Adipocyte (in vitro differentiated cells): ENCODE data around the gene C2orf72.
"Not testable (repeated sequence)": the region's sequence is repeated elsewhere in the genome, so short reads cannot be mapped to it uniquely, and the experiment has no call there.

Source experiments
- DNase-seq: peaks from one replicate; pipeline ENCODE4 v3.0.0-alpha.2; 2015; ENCODE audit warnings: low read depth
- H3K27me3 ChIP-seq: replicated peaks from 2 replicates; pipeline ENCODE4 v1.7.0; 2013; ENCODE audit warnings: mild to moderate bottlenecking, low read length, moderate library complexity; ENCODE audit not compliant: control insufficient read depth, insufficient read depth
- H3K36me3 ChIP-seq: 2 replicates; pipeline ENCODE4 v1.7.0; 2013; ENCODE audit warnings: low read length, mild to moderate bottlenecking, moderate library complexity; ENCODE audit not compliant: control insufficient read depth, insufficient read depth, severe bottlenecking
- H3K4me1 ChIP-seq: 2 replicates; pipeline ENCODE4 v1.7.0; 2013; ENCODE audit warnings: mild to moderate bottlenecking, low read length, moderate library complexity; ENCODE audit not compliant: control insufficient read depth, insufficient read depth
- H3K4me3 ChIP-seq: 2 replicates; pipeline ENCODE4 v1.7.0; 2013; ENCODE audit warnings: mild to moderate bottlenecking, low read length, moderate library complexity
- H3K9ac ChIP-seq: 2 replicates; pipeline ENCODE4 v1.7.0; 2013; ENCODE audit warnings: mild to moderate bottlenecking, low read length, moderate library complexity
- H3K9me3 ChIP-seq: 2 replicates; pipeline ENCODE4 v1.7.0; 2013; ENCODE audit warnings: mild to moderate bottlenecking, low read length, moderate library complexity; ENCODE audit not compliant: control insufficient read depth

The C2orf72 gene

DNA sequence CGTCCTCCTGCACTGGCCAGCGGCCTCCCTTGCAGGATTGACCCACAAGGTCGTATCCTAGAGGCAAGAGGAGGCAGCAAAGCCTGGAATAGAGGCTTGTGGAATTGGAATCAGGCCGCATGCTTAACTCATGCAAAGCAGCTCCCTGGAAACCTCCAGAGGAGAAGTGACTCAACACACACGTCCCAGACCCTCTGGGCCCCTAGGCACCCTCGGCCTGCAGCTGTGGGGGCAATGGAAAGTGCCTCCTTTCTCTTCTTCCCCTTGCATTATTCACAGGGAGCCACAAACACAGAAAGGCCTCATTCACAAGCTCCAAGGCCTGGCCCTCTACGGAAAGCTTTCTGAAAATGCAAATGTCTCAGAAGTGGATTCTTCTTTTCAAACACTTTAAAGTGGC is 21.8 kb upstream of the C2orf72 start:
- no peaks in the 10 kb centered on the region for H3K4me1 ChIP-seq
- H3K4me3 ChIP-seq: no peak overlapping the region
- peaks cover 54% of the 10 kb centered on the region for H3K27me3 ChIP-seq
- H3K36me3 ChIP-seq: no peaks in the 10 kb centered on the region
- no peak for DNase-seq
- H3K9ac ChIP-seq: no peak overlapping the region
- H3K9me3 ChIP-seq: peaks cover 3% of the 10 kb centered on the region

DNA sequence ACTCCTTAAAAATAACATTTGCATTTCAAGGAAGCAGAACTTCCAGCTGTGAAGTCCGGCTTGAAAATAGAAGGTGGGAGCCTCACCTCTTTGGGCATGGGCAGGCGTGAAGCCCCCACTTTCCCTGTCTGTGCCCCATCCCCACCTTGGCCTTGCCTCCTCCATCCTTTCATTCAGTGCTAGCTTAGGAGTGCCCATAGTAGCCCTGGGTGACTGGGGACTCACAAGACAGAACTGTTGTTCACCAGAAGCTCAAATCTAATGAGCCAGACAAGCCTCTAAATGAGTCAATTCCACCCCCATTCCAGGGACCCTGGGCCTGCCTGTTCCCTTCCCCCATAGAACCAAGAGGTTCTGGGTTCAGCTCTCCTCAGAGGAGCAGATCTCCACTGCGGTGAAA is 21.4 kb upstream of the C2orf72 start:
- Histone ChIP-seq H3K36me3 (no peaks in the 10 kb centered on the region), H3K4me3 (no peak overlapping the region), H3K9ac (no peak overlapping the region), H3K4me1 (no peaks in the 10 kb centered on the region), H3K9me3 (peaks cover 6% of the 10 kb centered on the region), H3K27me3 (peaks cover 56% of the 10 kb centered on the region)
- DNase-seq: no peak

DNA sequence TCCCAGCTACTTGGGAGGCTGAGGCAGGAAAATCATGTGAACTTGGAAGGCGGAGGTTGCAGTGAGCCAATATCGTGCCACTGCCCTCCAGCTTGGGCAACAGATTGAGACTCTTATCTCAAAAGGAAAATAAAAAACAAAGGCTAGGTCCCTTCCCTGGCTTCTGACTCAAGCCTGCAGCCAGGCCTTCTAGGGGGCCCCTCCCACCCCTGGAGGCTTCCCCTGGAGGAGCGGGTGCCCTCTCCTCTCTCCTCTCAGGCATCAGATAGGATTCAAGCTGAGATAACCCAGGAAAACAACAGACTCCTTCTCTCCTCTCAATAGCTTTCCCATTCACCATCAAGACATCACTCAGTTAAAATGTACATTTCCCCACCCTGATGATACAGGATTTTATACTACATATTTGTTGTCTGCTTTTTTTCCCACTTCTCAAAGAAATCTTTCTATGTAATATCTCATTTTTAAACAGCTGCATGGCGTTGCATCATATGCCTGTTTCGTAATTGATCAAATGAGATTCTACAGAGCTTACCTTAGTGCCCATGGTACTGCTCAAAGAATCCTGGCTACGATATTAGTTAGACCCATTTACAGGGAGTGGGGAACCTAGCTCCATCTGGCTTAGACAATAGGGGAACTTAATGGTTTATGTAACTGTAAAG is 20.6 kb upstream of the C2orf72 start:
- Histone ChIP-seq H3K36me3 (no peaks in the 10 kb centered on the region), H3K4me1 (no peaks in the 10 kb centered on the region), H3K9ac (no peak overlapping the region), H3K27me3 (peaks cover 50% of the 10 kb centered on the region), H3K4me3 (no peak overlapping the region), H3K9me3 (peaks cover 6% of the 10 kb centered on the region)
- DNase-seq: peak; percentile 54

DNA sequence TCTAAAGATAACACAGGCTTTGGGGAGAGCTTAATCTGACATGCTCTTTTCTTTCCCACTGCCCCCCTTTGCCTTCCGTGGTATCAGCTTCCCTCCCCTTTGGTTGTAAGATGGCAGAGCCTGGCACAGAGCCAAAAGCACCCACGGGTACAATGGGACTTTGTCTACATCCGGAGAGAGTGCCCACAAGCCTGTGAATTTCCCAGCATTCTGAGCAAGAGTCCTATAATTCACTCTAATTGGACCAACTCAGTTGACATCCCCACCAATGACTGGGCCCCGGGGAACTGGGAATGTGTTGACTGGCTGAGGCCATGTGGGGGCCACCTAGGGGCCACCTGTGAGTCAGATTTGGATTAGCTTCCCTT is 20.1 kb upstream of the C2orf72 start:
- H3K4me3 ChIP-seq: no peak overlapping the region
- peaks cover 6% of the 10 kb centered on the region for H3K9me3 ChIP-seq
- H3K36me3 ChIP-seq: no peaks in the 10 kb centered on the region
- DNase-seq: no peak
- no peaks in the 10 kb centered on the region for H3K4me1 ChIP-seq
- no peak overlapping the region for H3K9ac ChIP-seq
- H3K27me3 ChIP-seq: peaks cover 45% of the 10 kb centered on the region

DNA sequence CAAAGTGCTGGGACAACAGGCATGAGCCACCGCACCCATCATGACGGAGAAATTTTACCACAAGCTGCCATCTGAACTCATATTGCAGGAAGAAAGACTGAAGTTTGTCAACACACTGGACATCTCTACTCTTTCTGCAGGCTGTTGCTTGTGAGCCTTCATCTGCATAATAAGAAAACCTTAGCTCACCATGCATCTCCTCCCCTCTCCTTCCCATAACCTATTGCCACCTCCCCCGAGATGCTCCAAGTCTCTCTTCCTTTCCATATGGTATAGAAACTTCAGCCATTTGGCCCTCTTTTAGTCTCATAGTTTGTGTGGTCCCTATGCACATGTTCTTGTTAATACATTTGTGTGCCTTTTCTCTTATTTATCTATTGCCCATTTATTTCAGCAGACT is 19.1 kb upstream of the C2orf72 start:
- Histone ChIP-seq H3K27me3 (peaks cover 36% of the 10 kb centered on the region), H3K9ac (no peak overlapping the region), H3K4me3 (no peak overlapping the region), H3K9me3 (peaks cover 6% of the 10 kb centered on the region), H3K36me3 (no peaks in the 10 kb centered on the region), H3K4me1 (no peaks in the 10 kb centered on the region)
- no peak for DNase-seq

DNA sequence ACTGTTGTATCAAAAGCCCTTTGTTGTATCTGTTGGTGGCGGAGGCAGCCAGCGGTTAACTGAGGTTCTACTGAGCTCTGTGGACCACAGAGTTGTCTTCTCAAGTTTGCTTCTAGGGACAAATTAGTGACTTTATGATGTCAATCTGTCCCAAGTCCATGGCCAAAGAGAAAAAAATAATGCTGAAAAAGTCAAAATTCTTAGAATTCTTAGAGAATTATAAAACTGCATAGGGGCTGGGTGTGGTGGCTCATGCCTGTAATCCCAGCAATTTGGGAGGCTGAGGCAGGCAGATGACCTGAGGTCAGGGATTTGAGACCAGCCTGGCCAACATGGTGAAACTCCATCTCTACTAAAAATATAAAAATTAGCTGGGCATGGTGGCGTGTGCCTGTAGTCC is 12.3 kb upstream of the C2orf72 start:
- H3K4me3 ChIP-seq, DNase-seq, H3K4me1 ChIP-seq, H3K9me3 ChIP-seq, H3K36me3 ChIP-seq, H3K9ac ChIP-seq: not testable (repeated sequence)
- H3K27me3 ChIP-seq: peaks cover 21% of the 10 kb centered on the region

DNA sequence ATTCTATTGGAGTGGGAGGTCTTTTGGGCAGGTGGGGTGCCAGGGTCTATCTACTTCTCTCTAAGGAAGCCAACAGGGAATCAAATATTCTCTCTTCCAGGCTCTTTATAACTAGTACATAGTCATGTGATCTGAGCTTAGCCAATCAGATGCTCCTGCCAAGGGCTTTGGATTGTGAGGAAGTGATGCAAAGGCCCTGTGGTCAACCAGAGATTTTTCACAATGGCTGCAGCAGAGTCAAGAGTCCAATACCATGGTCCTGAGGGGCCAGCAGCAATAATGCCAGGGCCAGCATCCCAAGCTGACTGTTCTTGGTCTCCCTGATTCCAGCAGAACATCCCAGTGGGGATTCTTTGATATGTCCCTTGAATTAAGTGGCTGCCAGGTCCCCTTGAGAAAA is 8.4 kb upstream of the C2orf72 start:
- DNase-seq: no peak
- Histone ChIP-seq H3K36me3 (no peaks in the 10 kb centered on the region), H3K9ac (no peak overlapping the region), H3K27me3 (peaks cover 38% of the 10 kb centered on the region), H3K4me3 (no peak overlapping the region), H3K9me3 (peaks cover 11% of the 10 kb centered on the region), H3K4me1 (no peaks in the 10 kb centered on the region)

DNA sequence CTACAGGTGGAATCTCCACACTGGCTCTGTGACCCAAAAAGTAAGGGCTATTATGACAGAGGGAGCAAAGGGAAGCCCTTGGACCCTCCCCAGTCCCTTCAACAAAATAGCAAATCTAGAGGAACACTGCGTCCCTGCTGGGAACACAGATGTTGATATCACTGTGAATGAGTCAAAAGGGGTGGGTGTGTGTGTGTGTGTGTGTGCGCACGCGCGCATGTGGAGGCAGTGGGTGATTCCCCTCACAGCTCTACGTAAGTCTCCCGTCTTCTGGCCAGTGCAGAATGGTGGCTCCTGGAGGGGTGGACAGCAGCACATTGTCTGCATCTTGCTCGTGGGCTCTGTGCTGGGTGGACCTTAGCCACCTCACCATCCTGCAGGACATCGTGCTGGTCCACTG is 7.8 kb upstream of the C2orf72 start:
- H3K27me3 ChIP-seq: peaks cover 40% of the 10 kb centered on the region
- no peak overlapping the region for H3K4me3 ChIP-seq
- H3K9me3 ChIP-seq: peaks cover 11% of the 10 kb centered on the region
- no peaks in the 10 kb centered on the region for H3K36me3 ChIP-seq
- DNase-seq: no peak
- H3K9ac ChIP-seq: no peak overlapping the region
- H3K4me1 ChIP-seq: no peaks in the 10 kb centered on the region

DNA sequence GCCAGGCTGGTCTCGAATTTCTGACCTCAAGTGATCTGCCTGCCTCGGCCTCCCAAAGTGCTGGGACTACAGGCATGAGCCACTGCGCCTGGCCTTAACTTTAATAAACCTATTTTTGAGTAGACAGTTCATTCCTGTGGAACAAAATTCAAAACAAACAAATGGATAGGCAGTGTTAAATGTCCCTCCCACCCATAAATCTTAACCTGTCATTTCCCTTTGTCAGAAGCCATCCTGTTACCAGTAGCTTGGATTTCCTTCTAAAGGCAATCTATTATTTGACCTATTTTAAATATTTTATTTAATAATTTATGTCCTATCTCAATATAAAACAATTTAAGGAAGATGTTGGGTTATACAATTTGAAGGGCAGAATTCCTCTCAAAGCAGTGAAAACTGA is 6.6 kb upstream of the C2orf72 start:
- Histone ChIP-seq H3K27me3 (peaks cover 47% of the 10 kb centered on the region), H3K4me3 (no peak overlapping the region), H3K36me3 (no peaks in the 10 kb centered on the region), H3K9ac (no peak overlapping the region), H3K9me3 (peaks cover 11% of the 10 kb centered on the region), H3K4me1 (no peaks in the 10 kb centered on the region)
- DNase-seq: no peak

DNA sequence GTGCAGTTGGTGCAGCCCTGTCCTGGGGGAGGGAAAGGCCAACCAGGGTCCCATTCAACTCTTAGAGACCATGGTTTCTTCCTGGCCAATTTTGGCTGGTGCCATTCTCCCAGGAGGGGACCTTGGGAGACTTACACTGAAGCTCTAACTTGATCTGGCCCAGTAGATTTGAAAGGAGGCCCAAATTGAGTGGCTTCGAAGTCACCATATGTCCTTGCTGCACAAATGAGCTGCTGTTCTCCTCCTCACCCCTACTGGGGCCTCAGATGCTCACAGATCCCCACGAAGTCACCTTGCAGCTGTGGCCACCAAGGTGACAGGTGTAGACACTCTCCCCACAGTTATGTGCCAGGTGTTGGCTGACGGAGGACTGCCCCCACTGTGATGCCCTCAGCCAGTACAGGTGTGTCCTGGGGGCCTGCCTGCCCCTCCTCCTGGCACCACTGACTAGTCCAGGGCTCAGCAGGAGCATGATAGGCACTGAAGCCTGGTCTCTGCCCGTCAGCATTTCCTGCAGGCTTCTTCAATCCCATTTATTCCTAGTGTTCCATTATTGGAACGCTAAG is 4.7 kb upstream of the C2orf72 start:
- peaks cover 54% of the 10 kb centered on the region for H3K27me3 ChIP-seq
- H3K9ac ChIP-seq: no peak overlapping the region
- no peak overlapping the region for H3K4me3 ChIP-seq
- H3K9me3 ChIP-seq: peaks cover 11% of the 10 kb centered on the region
- H3K4me1 ChIP-seq: no peaks in the 10 kb centered on the region
- no peaks in the 10 kb centered on the region for H3K36me3 ChIP-seq
- no peak for DNase-seq

DNA sequence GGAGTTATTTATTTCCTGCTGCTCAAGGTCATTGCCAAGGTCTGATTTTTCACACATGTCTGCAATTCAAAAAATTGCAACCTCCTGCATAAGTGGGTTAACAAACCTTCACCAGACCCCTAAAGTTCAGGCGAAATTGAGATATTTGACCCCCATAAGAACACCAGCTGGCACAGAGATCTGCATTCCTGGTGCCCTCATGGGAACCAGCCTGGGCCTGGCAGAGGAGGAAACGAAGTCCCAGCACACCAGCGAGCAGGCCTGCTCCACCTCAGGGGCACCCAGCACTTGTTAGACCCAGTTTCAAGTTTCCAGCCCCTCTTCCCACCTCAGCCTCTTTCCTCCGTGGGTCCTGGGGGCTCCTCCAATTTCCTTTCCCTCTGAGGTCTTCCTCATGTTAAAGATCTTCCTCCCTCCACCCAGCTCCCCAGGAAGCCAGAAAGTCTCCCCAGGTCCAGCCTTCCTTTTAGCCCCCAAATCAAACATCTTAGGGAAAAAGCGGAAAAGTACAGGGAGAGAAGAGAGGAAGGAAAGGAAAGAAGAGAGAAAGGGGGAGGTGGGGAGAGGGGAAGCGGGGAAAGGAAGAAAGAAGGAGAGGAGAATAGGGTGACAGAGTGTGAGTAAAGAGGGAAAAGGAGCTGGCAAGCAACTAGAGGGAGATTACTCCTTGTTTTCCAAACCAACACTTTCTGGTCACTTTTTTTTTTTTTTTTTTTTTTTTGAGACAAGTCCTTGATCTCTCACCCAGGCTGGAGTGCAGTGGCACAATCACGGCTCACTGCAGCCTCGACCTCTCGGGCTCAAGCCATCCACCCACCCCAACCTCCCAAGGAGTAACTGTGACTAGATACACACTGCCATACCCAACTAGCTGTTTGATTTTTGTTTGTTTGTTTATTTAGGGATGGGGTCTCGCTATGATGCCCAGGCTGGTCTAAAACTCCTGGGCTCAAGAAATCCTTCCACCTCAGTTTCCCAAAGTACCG is 3.9 kb upstream of the C2orf72 start:
- no peaks in the 10 kb centered on the region for H3K36me3 ChIP-seq
- H3K4me1 ChIP-seq: no peaks in the 10 kb centered on the region
- H3K9me3 ChIP-seq: peaks cover 11% of the 10 kb centered on the region
- no peak for DNase-seq
- no peak overlapping the region for H3K4me3 ChIP-seq
- H3K9ac ChIP-seq: no peak overlapping the region
- H3K27me3 ChIP-seq: peaks cover 52% of the 10 kb centered on the region
